HCT116 (cell line): ENCODE data around the gene AOAH.

Experiments used
- POLR2A ChIP-seq: IDR thresholded peaks from 2 replicates; pipeline ENCODE4 v1.7.0; 2011; ENCODE audit warnings: borderline replicate concordance; ENCODE audit not compliant: insufficient read depth, insufficient read length; ENCODE audit errors: extremely low read depth
- POLR2AphosphoS5 ChIP-seq: IDR thresholded peaks from 2 replicates; pipeline ENCODE4 v1.6.1; 2011; ENCODE audit warnings: mild to moderate bottlenecking, low read depth, low read length, moderate library complexity
- RAD21 ChIP-seq: IDR thresholded peaks from 2 replicates; pipeline ENCODE4 v1.6.1; 2012; ENCODE audit warnings: low read depth, mild to moderate bottlenecking
- YY1 ChIP-seq: IDR thresholded peaks from 2 replicates; pipeline ENCODE4 v1.6.1; 2011; ENCODE audit warnings: low read length, low read depth, moderate library complexity, mild to moderate bottlenecking; ENCODE audit not compliant: insufficient replicate concordance; ENCODE audit errors: extremely low read depth
- TF ChIP-seq, protein P1 (sequence below), 3 experiments: fragments of 200-600 bp in 1 of 3; sonication (generic) in 1 of 3; IDR thresholded peaks in 2 of 3; conservative IDR thresholded peaks in 1 of 3; 2 replicates each; pipeline ENCODE4 v1.5.1; 2012 to 2017; ENCODE audit warnings: low read depth in 2 of 3, low read length in 2 of 3, antibody characterized with exemption in 1 of 3, borderline replicate concordance in 1 of 3, control low read depth in 1 of 3, mild to moderate bottlenecking in 1 of 3, mixed read lengths in 1 of 3, mixed run types in 1 of 3, moderate library complexity in 1 of 3; ENCODE audit not compliant: insufficient read depth in 1 of 3
- TF ChIP-seq, protein P2 (sequence below): IDR thresholded peaks from 2 replicates; pipeline ENCODE4 v1.6.1; 2012; ENCODE audit warnings: low read depth

DNA sequence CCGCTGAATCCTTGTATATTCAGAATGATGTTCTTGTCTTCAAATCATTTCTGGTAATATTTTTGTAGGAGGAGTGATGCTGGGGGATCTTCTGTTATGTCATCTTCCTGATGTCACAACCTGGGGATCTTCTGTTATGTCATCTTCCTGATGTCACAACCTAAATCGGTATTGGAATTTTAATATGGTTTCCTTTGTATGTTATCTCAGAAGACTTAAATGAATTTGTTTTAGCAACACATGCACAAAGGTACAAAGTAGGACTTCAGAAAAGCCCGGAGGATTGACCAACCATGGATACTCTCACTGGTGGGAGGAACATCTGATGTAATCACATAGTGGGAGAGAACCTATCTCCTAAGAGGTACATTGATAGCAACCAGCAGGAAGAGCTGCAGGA lies 9.1 kb upstream of the AOAH start:
- TF ChIP-seq POLR2A (no peak), POLR2AphosphoS5 (no peak), YY1 (no peak), RAD21 (no peak)
- TF ChIP-seq, protein P1, sequence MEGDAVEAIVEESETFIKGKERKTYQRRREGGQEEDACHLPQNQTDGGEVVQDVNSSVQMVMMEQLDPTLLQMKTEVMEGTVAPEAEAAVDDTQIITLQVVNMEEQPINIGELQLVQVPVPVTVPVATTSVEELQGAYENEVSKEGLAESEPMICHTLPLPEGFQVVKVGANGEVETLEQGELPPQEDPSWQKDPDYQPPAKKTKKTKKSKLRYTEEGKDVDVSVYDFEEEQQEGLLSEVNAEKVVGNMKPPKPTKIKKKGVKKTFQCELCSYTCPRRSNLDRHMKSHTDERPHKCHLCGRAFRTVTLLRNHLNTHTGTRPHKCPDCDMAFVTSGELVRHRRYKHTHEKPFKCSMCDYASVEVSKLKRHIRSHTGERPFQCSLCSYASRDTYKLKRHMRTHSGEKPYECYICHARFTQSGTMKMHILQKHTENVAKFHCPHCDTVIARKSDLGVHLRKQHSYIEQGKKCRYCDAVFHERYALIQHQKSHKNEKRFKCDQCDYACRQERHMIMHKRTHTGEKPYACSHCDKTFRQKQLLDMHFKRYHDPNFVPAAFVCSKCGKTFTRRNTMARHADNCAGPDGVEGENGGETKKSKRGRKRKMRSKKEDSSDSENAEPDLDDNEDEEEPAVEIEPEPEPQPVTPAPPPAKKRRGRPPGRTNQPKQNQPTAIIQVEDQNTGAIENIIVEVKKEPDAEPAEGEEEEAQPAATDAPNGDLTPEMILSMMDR (IDR thresholded peaks at IDR 0.05 in 2 of 3, conservative IDR thresholded peaks at IDR 0.05 in 1 of 3; ENCODE audit: borderline replicate concordance in 1 of 3, insufficient read depth in 1 of 3, low read depth in 2 of 3, low read length in 2 of 3): no peak
- TF ChIP-seq, protein P2, sequence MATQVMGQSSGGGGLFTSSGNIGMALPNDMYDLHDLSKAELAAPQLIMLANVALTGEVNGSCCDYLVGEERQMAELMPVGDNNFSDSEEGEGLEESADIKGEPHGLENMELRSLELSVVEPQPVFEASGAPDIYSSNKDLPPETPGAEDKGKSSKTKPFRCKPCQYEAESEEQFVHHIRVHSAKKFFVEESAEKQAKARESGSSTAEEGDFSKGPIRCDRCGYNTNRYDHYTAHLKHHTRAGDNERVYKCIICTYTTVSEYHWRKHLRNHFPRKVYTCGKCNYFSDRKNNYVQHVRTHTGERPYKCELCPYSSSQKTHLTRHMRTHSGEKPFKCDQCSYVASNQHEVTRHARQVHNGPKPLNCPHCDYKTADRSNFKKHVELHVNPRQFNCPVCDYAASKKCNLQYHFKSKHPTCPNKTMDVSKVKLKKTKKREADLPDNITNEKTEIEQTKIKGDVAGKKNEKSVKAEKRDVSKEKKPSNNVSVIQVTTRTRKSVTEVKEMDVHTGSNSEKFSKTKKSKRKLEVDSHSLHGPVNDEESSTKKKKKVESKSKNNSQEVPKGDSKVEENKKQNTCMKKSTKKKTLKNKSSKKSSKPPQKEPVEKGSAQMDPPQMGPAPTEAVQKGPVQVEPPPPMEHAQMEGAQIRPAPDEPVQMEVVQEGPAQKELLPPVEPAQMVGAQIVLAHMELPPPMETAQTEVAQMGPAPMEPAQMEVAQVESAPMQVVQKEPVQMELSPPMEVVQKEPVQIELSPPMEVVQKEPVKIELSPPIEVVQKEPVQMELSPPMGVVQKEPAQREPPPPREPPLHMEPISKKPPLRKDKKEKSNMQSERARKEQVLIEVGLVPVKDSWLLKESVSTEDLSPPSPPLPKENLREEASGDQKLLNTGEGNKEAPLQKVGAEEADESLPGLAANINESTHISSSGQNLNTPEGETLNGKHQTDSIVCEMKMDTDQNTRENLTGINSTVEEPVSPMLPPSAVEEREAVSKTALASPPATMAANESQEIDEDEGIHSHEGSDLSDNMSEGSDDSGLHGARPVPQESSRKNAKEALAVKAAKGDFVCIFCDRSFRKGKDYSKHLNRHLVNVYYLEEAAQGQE: no peak
